Naive thymus-derived CD4-positive, alpha-beta T cell (primary cell): ENCODE data around the gene KLF1. TPM values are rescaled to one million over a fixed set of nuclear protein-coding genes. Genes with fewer than 3 reads are reported as not detected.
A peak's percentile ranks its signal among the peaks of the same experiment; 100 is the strongest.

Experiments used
- ATAC-seq: fragments of 150-1000 bp; cut with Tn5 transposase; 2 replicates; pipeline ENCODE4 v1.10.0; 2021; ENCODE audit warnings: mild to moderate bottlenecking, moderate library complexity
- CTCF ChIA-PET: fragments of 350-600 bp; sonication (Branson Sonifier 250); formaldehyde crosslinking; loops from one replicate; lab custom pipeline; 2021; ENCODE audit warnings: antibody characterized with exemption; lab: Charles Lee
- POLR2A ChIA-PET: fragments of 350-600 bp; sonication (Branson Sonifier 250); formaldehyde crosslinking; loops from one replicate; lab custom pipeline; 2021; ENCODE audit warnings: antibody characterized with exemption, inconsistent platforms; lab: Charles Lee
- DNase-seq, 9 donors: peaks; one replicate each; pipeline versions ENCODE4 v3.0.0 to v3.0.0-alpha.2; 2020 to 2022; ENCODE audit warnings: mixed read lengths in 1 of 9
- H3K27ac ChIP-seq: one replicate; pipeline ENCODE4 v1.7.0; 2013; ENCODE audit warnings: mild to moderate bottlenecking, low read depth, low read length, moderate library complexity
- H3K27me3 ChIP-seq, 2 donors: one replicate each; pipeline ENCODE4 v1.7.0; 2013; ENCODE audit warnings: low read length in 2 of 2, mild to moderate bottlenecking in 2 of 2, moderate library complexity in 2 of 2; ENCODE audit not compliant: control insufficient read depth in 2 of 2, insufficient read depth in 2 of 2
- H3K36me3 ChIP-seq, 3 experiments: 1 replicate in 2 of 3; 2 replicates in 1 of 3; pipeline ENCODE4 v1.7.0; 2013; ENCODE audit warnings: low read length in 3 of 3, mild to moderate bottlenecking in 3 of 3, moderate library complexity in 1 of 3; ENCODE audit not compliant: insufficient read depth in 3 of 3, control insufficient read depth in 2 of 3
- H3K4me1 ChIP-seq, 2 donors: one replicate each; pipeline ENCODE4 v1.7.0; 2013; ENCODE audit warnings: low read length in 2 of 2, mild to moderate bottlenecking in 2 of 2, moderate library complexity in 1 of 2; ENCODE audit not compliant: control insufficient read depth in 2 of 2, insufficient read depth in 2 of 2
- H3K4me3 ChIP-seq: 2 replicates; pipeline ENCODE4 v1.7.0; 2013; ENCODE audit warnings: mild to moderate bottlenecking, low read length
- H3K9me3 ChIP-seq, 3 experiments: 1 replicate in 2 of 3; 2 replicates in 1 of 3; pipeline ENCODE4 v1.7.0; 2013; ENCODE audit warnings: low read length in 3 of 3; ENCODE audit not compliant: control insufficient read depth in 2 of 3
- H3K27ac Mint-ChIP-seq, 9 donors: one replicate each; pipeline ENCODE4 v1.8.0; 2020 to 2022; ENCODE audit warnings: mixed read lengths in 9 of 9, mild to moderate bottlenecking in 8 of 9, moderate library complexity in 5 of 9, inconsistent platforms in 2 of 9
- H3K27me3 Mint-ChIP-seq, 5 donors: one replicate each; pipeline ENCODE4 v1.8.0; 2021 to 2022; ENCODE audit warnings: mixed read lengths in 5 of 5, mild to moderate bottlenecking in 1 of 5
- H3K36me3 Mint-ChIP-seq, 5 donors: one replicate each; pipeline ENCODE4 v1.8.0; 2020 to 2022; ENCODE audit warnings: mixed read lengths in 5 of 5, mild to moderate bottlenecking in 3 of 5, inconsistent platforms in 1 of 5
- H3K4me1 Mint-ChIP-seq, 7 donors: one replicate each; pipeline ENCODE4 v1.8.0; 2020 to 2022; ENCODE audit warnings: mixed read lengths in 7 of 7, mild to moderate bottlenecking in 3 of 7, inconsistent platforms in 1 of 7
- H3K4me3 Mint-ChIP-seq, 10 donors: one replicate each; pipeline ENCODE4 v1.8.0; 2020 to 2022; ENCODE audit warnings: mild to moderate bottlenecking in 10 of 10, mixed read lengths in 10 of 10, moderate library complexity in 6 of 10, inconsistent platforms in 2 of 10
- H3K9me3 Mint-ChIP-seq, 11 donors: one replicate each; pipeline ENCODE4 v1.8.0; 2020 to 2022; ENCODE audit warnings: mixed read lengths in 11 of 11, mild to moderate bottlenecking in 4 of 11, inconsistent platforms in 1 of 11, moderate library complexity in 1 of 11
- intact Hi-C, 2 donors: fragments of 100-400 bp; cut with micrococcal nuclease; formaldehyde crosslinking; loops; one replicate each; pipeline ENCODE4 v1.15.1; 2023
- polyA plus RNA-seq, 2 donors: library from polyadenylated mRNA; unstranded; fragments of 300-500 nt; fragmentation: Illumina TruSeq; gene quantifications; one replicate each; pipeline ENCODE4 v1.2.3, GENCODE V29; 2021
- total RNA-seq, 6 experiments: library from RNA in 5 of 6; stranded (reverse) in 5 of 6; gene quantifications; 1 replicate in 5 of 6; 2 replicates in 1 of 6; pipeline ENCODE4 v1.2.3 and lab custom pipeline; 2021 to 2026

The KLF1 gene
- total and polyA plus RNA-seq, 7 experiments from 2014 or later: 0.32 to 0.41 TPM; not detected in 5

- CTCF ChIA-PET: interaction anchor here (0.6 to 5.9 kb wide), 4 partner anchors 11 to 77 kb away, joined by 3 to 42 read pairs (median 3); no protein-coding TSS in a partner anchor
Measured at GRCh38 chr19:12888006-12888603, 1.1 kb upstream of the KLF1 start.

DNA sequence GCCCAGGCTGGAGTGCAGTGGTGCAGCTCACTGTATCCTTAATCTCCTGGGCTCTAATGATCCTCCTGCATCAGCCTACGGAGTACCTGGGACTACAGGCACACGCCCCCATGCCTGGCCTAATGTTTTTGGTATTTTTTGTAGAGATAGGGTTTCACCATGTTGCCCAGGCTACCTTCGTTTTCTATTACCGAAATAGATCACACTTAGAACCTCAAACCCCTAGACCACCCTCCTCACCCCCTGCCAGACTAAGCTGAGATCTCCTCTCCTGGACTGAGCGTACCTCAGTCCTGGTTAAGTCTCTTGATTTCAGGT, 391 bp downstream of the KLF1 start:
- ATAC-seq (no peak), DNase-seq (no peak)
- no peaks in the 10 kb centered on the region for H3K36me3 ChIP-seq
- peaks cover 0 to 5% (median 3%) of the 10 kb centered on the region in 5 donors for H3K36me3 Mint-ChIP-seq
- H3K4me3 Mint-ChIP-seq: peak overlapping the region; percentile 5 to 81 (median 58)
- ChIA-PET CTCF (interaction anchor here (0.6 to 5.9 kb wide), 3 partner anchors 79 to 746 kb away, joined by 3 to 42 read pairs (median 3); no protein-coding TSS in a partner anchor), POLR2A (interaction anchor here (0.6 to 1.4 kb wide), 2 partner anchors 14 to 33 kb away, joined by 3 to 4 read pairs; partner anchors contain the start of gene SYCE2)
- H3K4me1 Mint-ChIP-seq: peaks cover 16 to 44% (median 31%) of the 10 kb centered on the region in 7 donors
- no peak overlapping the region for H3K27ac ChIP-seq
- H3K9me3 Mint-ChIP-seq: peaks cover 0 to 10% (median 2%) of the 10 kb centered on the region in 11 donors
- H3K27ac Mint-ChIP-seq: peak overlapping the region in 4 of 9 donors; percentile 19 to 63 (median 36)
- intact Hi-C loops: loop anchor here in 1 of 2 donors (10.0 kb wide), 1 partner anchor 208 kb away; no protein-coding TSS in a partner anchor
- no peaks in the 10 kb centered on the region for H3K27me3 ChIP-seq
- H3K9me3 ChIP-seq: peaks cover 0 to 7% (median 0%) of the 10 kb centered on the region in 3 experiments
- H3K27me3 Mint-ChIP-seq: peaks cover 0 to 6% (median 0%) of the 10 kb centered on the region in 5 donors
- H3K4me3 ChIP-seq: no peak overlapping the region
- H3K4me1 ChIP-seq: peaks cover under 1 to 15% of the 10 kb centered on the region in 2 donors

More at GRCh38 chr19:12888006-12888603, 1.1 kb upstream of the KLF1 start:
- H3K9me3 ChIP-seq: peaks cover 0 to 7% (median 0%) of the 10 kb centered on the region in 3 experiments
- no peak overlapping the region for H3K27ac Mint-ChIP-seq
- peaks cover 5 to 22% of the 10 kb centered on the region in 2 donors for H3K4me1 ChIP-seq
- H3K36me3 ChIP-seq: peaks cover 0 to under 1% (median 0%) of the 10 kb centered on the region in 3 experiments
- H3K9me3 Mint-ChIP-seq: peaks cover 0 to 9% (median 2%) of the 10 kb centered on the region in 11 donors
- peak overlapping the region in 1 of 10 donors; percentile 23 for H3K4me3 Mint-ChIP-seq
- no peaks in the 10 kb centered on the region for H3K27me3 ChIP-seq
- no peak overlapping the region for H3K27ac ChIP-seq
- peaks cover 0 to 6% (median 0%) of the 10 kb centered on the region in 5 donors for H3K27me3 Mint-ChIP-seq
- POLR2A ChIA-PET: interaction anchor here (1.5 kb wide), 1 partner anchor 151 kb away, joined by 3 read pairs; the partner anchor contains the start of gene GET3
- peaks cover 0 to 6% (median 3%) of the 10 kb centered on the region in 5 donors for H3K36me3 Mint-ChIP-seq
- no peak overlapping the region for H3K4me3 ChIP-seq
- intact Hi-C loops: loop anchor here in 1 of 2 donors (10.0 kb wide), 1 partner anchor 207 kb away; no protein-coding TSS in a partner anchor
- H3K4me1 Mint-ChIP-seq: peaks cover 16 to 45% (median 35%) of the 10 kb centered on the region in 7 donors
- ATAC-seq (no peak), DNase-seq (no peak)

GRCh38 chr19:12885749-12886650, 1.0 kb downstream of the KLF1 start:
- Histone ChIP-seq H3K27ac (peak overlapping the region; percentile 57), H3K27me3 (no peaks in the 10 kb centered on the region), H3K4me1 (peaks cover 0 to 12% of the 10 kb centered on the region in 2 donors), H3K36me3 (no peaks in the 10 kb centered on the region), H3K4me3 (peak overlapping the region; percentile 73), H3K9me3 (peaks cover 0 to 7% (median 0%) of the 10 kb centered on the region in 3 experiments)
- Mint-ChIP-seq H3K36me3 (peaks cover 0 to 4% (median under 1%) of the 10 kb centered on the region in 5 donors), H3K27ac (peak overlapping the region in 4 of 9 donors; percentile 19 to 63 (median 36)), H3K4me3 (peak overlapping the region; percentile 5 to 91 (median 58)), H3K9me3 (peaks cover 0 to 13% (median 2%) of the 10 kb centered on the region in 11 donors), H3K27me3 (peaks cover 0 to 6% (median 0%) of the 10 kb centered on the region in 5 donors), H3K4me1 (peaks cover 12 to 38% (median 30%) of the 10 kb centered on the region in 7 donors)
- DNase-seq (no peak), ATAC-seq (no peak)
- intact Hi-C loops: loop anchor here (1.0 to 10.0 kb wide), 7 partner anchors 33 to 209 kb away; partner anchors contain the start of genes CALR (in 1 of the 2), FARSA (in 1 of the 2), RAD23A (in 1 of the 2) and SYCE2 (in 1 of the 2)
- ChIA-PET CTCF (interaction anchor here (0.6 to 5.9 kb wide), 13 partner anchors 27 to 747 kb away, joined by 3 to 42 read pairs (median 3); partner anchors contain the start of genes CALR and SYCE2), POLR2A (interaction anchor here (0.6 to 1.5 kb wide), 10 partner anchors 13 to 80 kb away, joined by 3 to 9 read pairs (median 4); partner anchors contain the start of gene SYCE2)

GRCh38 chr19:12884926-12885748, 1.9 kb downstream of the KLF1 start:
- peak overlapping the region; percentile 73 to 91 (median 81) for H3K27ac Mint-ChIP-seq
- Histone ChIP-seq H3K36me3 (no peaks in the 10 kb centered on the region), H3K4me3 (peak overlapping the region; percentile 73), H3K4me1 (peaks cover 6 to 11% of the 10 kb centered on the region in 2 donors), H3K27ac (peak overlapping the region; percentile 57), H3K9me3 (peaks cover 0 to 7% (median 0%) of the 10 kb centered on the region in 3 experiments), H3K27me3 (no peaks in the 10 kb centered on the region)
- peaks cover 0 to 3% (median 0%) of the 10 kb centered on the region in 5 donors for H3K36me3 Mint-ChIP-seq
- peak overlapping the region; percentile 76 to 94 (median 90) for H3K4me3 Mint-ChIP-seq
- ChIA-PET CTCF (interaction anchor here (0.6 to 5.9 kb wide), 17 partner anchors 9 to 588 kb away, joined by 3 to 42 read pairs (median 3); partner anchors contain the start of genes CALR, FARSA and SYCE2), POLR2A (interaction anchor here (0.7 to 1.5 kb wide), 11 partner anchors 18 to 80 kb away, joined by 3 to 9 read pairs (median 4); partner anchors contain the start of genes FARSA and GADD45GIP1)
- peaks cover 0 to 6% (median 0%) of the 10 kb centered on the region in 5 donors for H3K27me3 Mint-ChIP-seq
- intact Hi-C loops: loop anchor here (1.0 to 10.0 kb wide), 8 partner anchors 32 to 210 kb away; partner anchors contain the start of genes SYCE2 (in 2 of the 2), CALR (in 1 of the 2), FARSA (in 1 of the 2) and RAD23A (in 1 of the 2)
- peak; percentile 76 to 90 (median 88) for DNase-seq
- H3K9me3 Mint-ChIP-seq: peaks cover 0 to 9% (median 0%) of the 10 kb centered on the region in 11 donors
- peaks cover 15 to 38% (median 28%) of the 10 kb centered on the region in 7 donors for H3K4me1 Mint-ChIP-seq
- ATAC-seq: peak; percentile 80

- peak overlapping the region; percentile 18 to 94 (median 90) for H3K4me3 Mint-ChIP-seq
- peaks cover 0 to 9% (median 0%) of the 10 kb centered on the region in 11 donors for H3K9me3 Mint-ChIP-seq
- ATAC-seq: no peak
- H3K4me1 Mint-ChIP-seq: peaks cover 20 to 40% (median 32%) of the 10 kb centered on the region in 7 donors
- no peak for DNase-seq
- no peaks in the 10 kb centered on the region for H3K27me3 ChIP-seq
- H3K9me3 ChIP-seq: peaks cover 0 to 7% (median 0%) of the 10 kb centered on the region in 3 experiments
- peaks cover 0 to 6% (median 0%) of the 10 kb centered on the region in 5 donors for H3K27me3 Mint-ChIP-seq
- peak overlapping the region in 3 of 9 donors; percentile 38 to 80 (median 73) for H3K27ac Mint-ChIP-seq
- H3K36me3 ChIP-seq: peaks cover 0 to under 1% (median 0%) of the 10 kb centered on the region in 3 experiments
- H3K36me3 Mint-ChIP-seq: peaks cover 0 to 3% (median 0%) of the 10 kb centered on the region in 5 donors
- H3K4me1 ChIP-seq: peaks cover 10 to 11% of the 10 kb centered on the region in 2 donors
- H3K27ac ChIP-seq: no peak overlapping the region
- CTCF ChIA-PET: interaction anchor here (0.7 to 5.9 kb wide), 11 partner anchors 8 to 210 kb away, joined by 3 to 42 read pairs (median 4); partner anchors contain the start of genes CALR, FARSA and SYCE2
- intact Hi-C loops: loop anchor here (5.0 to 10.0 kb wide), 2 partner anchors 33 to 210 kb away; partner anchors contain the start of gene SYCE2 (in 1 of the 2)
- POLR2A ChIA-PET: interaction anchor here (0.7 to 2.0 kb wide), 10 partner anchors 17 to 81 kb away, joined by 3 to 9 read pairs (median 4); partner anchors contain the start of genes CALR, FARSA and GADD45GIP1
- H3K4me3 ChIP-seq: peak overlapping the region; percentile 73
Measured at GRCh38 chr19:12884627-12884925, 2.4 kb downstream of the KLF1 start.
